ENCODE data around the gene FXYD6.

DNA sequence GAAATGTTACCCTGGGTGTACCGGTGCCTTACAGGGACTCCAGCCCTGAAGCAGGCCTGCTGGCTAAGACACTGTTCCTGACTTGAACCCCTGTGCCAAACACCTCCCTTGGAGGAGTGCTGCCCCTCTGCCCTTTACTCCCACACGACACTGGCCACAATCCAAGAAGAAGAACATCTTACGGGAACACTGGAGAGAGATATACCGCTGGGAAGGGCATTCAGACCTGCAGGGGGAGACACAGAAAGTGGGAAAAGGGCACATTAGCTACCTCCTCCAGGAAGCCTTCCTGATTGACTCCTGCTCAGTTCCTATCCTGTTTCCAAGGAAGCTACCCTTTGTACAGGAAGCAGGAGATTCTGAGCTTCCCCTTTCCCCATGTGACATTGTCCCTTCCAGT is 34.1 kb upstream of the FXYD6 start:
- TF ChIP-seq, protein P1, sequence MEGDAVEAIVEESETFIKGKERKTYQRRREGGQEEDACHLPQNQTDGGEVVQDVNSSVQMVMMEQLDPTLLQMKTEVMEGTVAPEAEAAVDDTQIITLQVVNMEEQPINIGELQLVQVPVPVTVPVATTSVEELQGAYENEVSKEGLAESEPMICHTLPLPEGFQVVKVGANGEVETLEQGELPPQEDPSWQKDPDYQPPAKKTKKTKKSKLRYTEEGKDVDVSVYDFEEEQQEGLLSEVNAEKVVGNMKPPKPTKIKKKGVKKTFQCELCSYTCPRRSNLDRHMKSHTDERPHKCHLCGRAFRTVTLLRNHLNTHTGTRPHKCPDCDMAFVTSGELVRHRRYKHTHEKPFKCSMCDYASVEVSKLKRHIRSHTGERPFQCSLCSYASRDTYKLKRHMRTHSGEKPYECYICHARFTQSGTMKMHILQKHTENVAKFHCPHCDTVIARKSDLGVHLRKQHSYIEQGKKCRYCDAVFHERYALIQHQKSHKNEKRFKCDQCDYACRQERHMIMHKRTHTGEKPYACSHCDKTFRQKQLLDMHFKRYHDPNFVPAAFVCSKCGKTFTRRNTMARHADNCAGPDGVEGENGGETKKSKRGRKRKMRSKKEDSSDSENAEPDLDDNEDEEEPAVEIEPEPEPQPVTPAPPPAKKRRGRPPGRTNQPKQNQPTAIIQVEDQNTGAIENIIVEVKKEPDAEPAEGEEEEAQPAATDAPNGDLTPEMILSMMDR (conservative IDR thresholded peaks at IDR 0.05; ENCODE audit: low read depth, low read length): no peak
- TF ChIP-seq EZH2 (IDR thresholded peaks at IDR 0.05; ENCODE audit: low read length, unreplicated experiment) (no peak), EZH2phosphoT487 (IDR thresholded peaks at IDR 0.05; ENCODE audit: borderline replicate concordance, low read length) (no peak)
